ENCODE results near the gene SERPINI2.
"Not testable (repeated sequence)": the region's sequence is repeated elsewhere in the genome, so short reads cannot be mapped to it uniquely, and the experiment has no call there.

DNA sequence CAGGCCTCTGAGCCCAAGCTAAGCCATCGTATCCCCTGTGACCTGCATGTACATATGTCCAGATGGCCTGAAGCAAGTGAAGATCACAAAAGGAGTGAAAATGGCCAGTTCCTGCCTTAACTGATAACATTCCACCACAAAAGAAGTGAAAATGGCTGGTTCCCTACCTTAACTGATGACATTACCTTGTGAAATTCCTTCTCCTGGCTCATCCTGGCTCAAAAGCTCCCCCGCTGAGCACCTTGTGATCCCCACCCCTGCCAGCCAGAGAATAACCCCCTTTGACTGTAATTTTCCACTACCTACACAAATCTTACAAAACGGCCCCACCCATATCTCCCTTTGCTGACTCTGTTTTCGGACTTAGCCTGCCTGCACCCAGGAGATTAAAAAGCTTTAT, 51.4 kb downstream of the SERPINI2 start:
- TF ChIP-seq, protein P1, sequence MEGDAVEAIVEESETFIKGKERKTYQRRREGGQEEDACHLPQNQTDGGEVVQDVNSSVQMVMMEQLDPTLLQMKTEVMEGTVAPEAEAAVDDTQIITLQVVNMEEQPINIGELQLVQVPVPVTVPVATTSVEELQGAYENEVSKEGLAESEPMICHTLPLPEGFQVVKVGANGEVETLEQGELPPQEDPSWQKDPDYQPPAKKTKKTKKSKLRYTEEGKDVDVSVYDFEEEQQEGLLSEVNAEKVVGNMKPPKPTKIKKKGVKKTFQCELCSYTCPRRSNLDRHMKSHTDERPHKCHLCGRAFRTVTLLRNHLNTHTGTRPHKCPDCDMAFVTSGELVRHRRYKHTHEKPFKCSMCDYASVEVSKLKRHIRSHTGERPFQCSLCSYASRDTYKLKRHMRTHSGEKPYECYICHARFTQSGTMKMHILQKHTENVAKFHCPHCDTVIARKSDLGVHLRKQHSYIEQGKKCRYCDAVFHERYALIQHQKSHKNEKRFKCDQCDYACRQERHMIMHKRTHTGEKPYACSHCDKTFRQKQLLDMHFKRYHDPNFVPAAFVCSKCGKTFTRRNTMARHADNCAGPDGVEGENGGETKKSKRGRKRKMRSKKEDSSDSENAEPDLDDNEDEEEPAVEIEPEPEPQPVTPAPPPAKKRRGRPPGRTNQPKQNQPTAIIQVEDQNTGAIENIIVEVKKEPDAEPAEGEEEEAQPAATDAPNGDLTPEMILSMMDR (IDR thresholded peaks at IDR 0.05): not testable (repeated sequence)
- TF ChIP-seq POLR2A, POLR2AphosphoS5 (IDR thresholded peaks at IDR 0.05): not testable (repeated sequence)

Data from breast epithelium (tissue), 3 donors.